Esophagus squamous epithelium (tissue), 5 donors: Measurements from ENCODE around the gene DNAJA2. TPM values are rescaled to one million over a fixed set of nuclear protein-coding genes. Genes with fewer than 3 reads are reported as not detected.
"Not testable (repeated sequence)": the region's sequence is repeated elsewhere in the genome, so short reads cannot be mapped to it uniquely, and the experiment has no call there.

Experiments
- DNase-seq: peaks from one replicate; lab custom pipeline; 2025; lab: John Stamatoyannopoulos, UW
- H3K27ac ChIP-seq, 4 donors: fragments of 200-600 bp; sonication (generic); one replicate each; pipeline ENCODE4 v1.5.1; 2016 to 2019; ENCODE audit warnings: mild to moderate bottlenecking in 1 of 4
- H3K27me3 ChIP-seq, 4 donors: fragments of 200-600 bp; sonication (generic); 1 replicate in 3 of 4; 2 replicates in 1 of 4; pipeline versions ENCODE4 v1.5.1 to v1.6.0; 2017 to 2021; ENCODE audit warnings: antibody characterized with exemption in 1 of 4
- H3K36me3 ChIP-seq, 3 donors: fragments of 200-600 bp; sonication (generic); one replicate each; pipeline ENCODE4 v1.5.1; 2016 to 2019
- H3K4me1 ChIP-seq, 3 donors: fragments of 200-600 bp; sonication (generic); one replicate each; pipeline ENCODE4 v1.5.1; 2017 to 2019
- H3K4me3 ChIP-seq, 4 donors: fragments of 200-600 bp; sonication (generic); 1 replicate in 3 of 4; 2 replicates in 1 of 4; pipeline ENCODE4 v1.5.1; 2016 to 2019; ENCODE audit warnings: mild to moderate bottlenecking in 2 of 4, moderate library complexity in 1 of 4
- H3K9me3 ChIP-seq, 3 donors: fragments of 200-600 bp; sonication (generic); one replicate each; pipeline ENCODE4 v1.5.1; 2016 to 2019
- CTCF ChIP-seq, 6 experiments: fragments of 450-650 bp in 4 of 6; fragments of 200-600 bp in 2 of 6; sonication (generic) in 2 of 6; IDR thresholded peaks; one replicate each; pipeline ENCODE4 v1.5.1; 2016 to 2019; ENCODE audit warnings: antibody characterized with exemption in 6 of 6, mild to moderate bottlenecking in 4 of 6, moderate library complexity in 4 of 6
- POLR2A ChIP-seq, 4 donors: fragments of 450-650 bp; IDR thresholded peaks; one replicate each; pipeline ENCODE4 v1.6.1; 2017; ENCODE audit warnings: antibody characterized with exemption in 4 of 4, mild to moderate bottlenecking in 4 of 4, moderate library complexity in 3 of 4
- WGBS, 2 donors: methylation state at CpG; one replicate each; pipeline ENCODE4 v1.1.5; 2018; 5-methylcytosine and 5-hydroxymethylcytosine counted together
- intact Hi-C: fragments of 100-400 bp; cut with DNase I; formaldehyde crosslinking; loops from one replicate; pipeline ENCODE4 v1.15.0; 2022
- total RNA-seq, 4 donors: library from RNA; depleted of rRNA; stranded (reverse); fragments of >200 nt; gene quantifications; one replicate each; pipeline ENCODE4 v1.1.0, GENCODE V29; 2016
- donor health status: DM: yes; HTN: yes; CAD: no.

The DNAJA2 gene
- total RNA-seq, 4 donors from 2014 or later, result 39.0 to 69.7 (median 58.2) TPM

GRCh38 chr16:46948548-46949166, 24.8 kb downstream of the DNAJA2 start:
- 49 to 65% methylated on average over 3 to 4 of the region's 4 CpGs for WGBS, 2 donors
- H3K4me3 ChIP-seq, result no peak overlapping the region
- H3K27ac ChIP-seq, result no peak overlapping the region
- DNase-seq, result no peak
- H3K36me3 ChIP-seq, result no peaks in the 10 kb centered on the region
- no peaks in the 10 kb centered on the region for H3K27me3 ChIP-seq
- no peaks in the 10 kb centered on the region for H3K9me3 ChIP-seq
- no peak for TF ChIP-seq POLR2A (IDR thresholded peaks at IDR 0.05)
- peaks cover 0 to 4% (median 0%) of the 10 kb centered on the region in 3 donors for H3K4me1 ChIP-seq
- intact Hi-C loops, result no loop called here

- Histone ChIP-seq H3K9me3 (no peaks in the 10 kb centered on the region), H3K27me3 (no peaks in the 10 kb centered on the region), H3K4me3 (no peak overlapping the region), H3K36me3 (no peaks in the 10 kb centered on the region), H3K4me1 (peaks cover 0 to 4% (median 0%) of the 10 kb centered on the region in 3 donors), H3K27ac (no peak overlapping the region)
- intact Hi-C loops, result no loop called here
- 92 to 94% methylated on average over 7 of the region's 7 CpGs for WGBS, 2 donors
- DNase-seq, result no peak
- TF ChIP-seq POLR2A (IDR thresholded peaks at IDR 0.05) (no peak), CTCF (IDR thresholded peaks at IDR 0.05) (peak in 5 of 6 experiments; percentile 25 to 53 (median 40))
Measured at GRCh38 chr16:46947900-46948547, 25.4 kb downstream of the DNAJA2 start.

- H3K9me3 ChIP-seq, H3K36me3 ChIP-seq, DNase-seq, H3K4me1 ChIP-seq, intact Hi-C loops, H3K27me3 ChIP-seq, H3K4me3 ChIP-seq, H3K27ac ChIP-seq: not testable (repeated sequence)
- 82 to 91% methylated on average over 7 to 8 of the region's 8 CpGs for whole genome bisulfite sequencing, 2 donors
Measured at GRCh38 chr16:46944713-46945112, 28.8 kb downstream of the DNAJA2 start.

- no peaks in the 10 kb centered on the region for H3K9me3 ChIP-seq
- no peaks in the 10 kb centered on the region for H3K36me3 ChIP-seq
- H3K27ac ChIP-seq, result no peak overlapping the region
- H3K4me1 ChIP-seq, result no peaks in the 10 kb centered on the region
- no peak for TF ChIP-seq POLR2A (IDR thresholded peaks at IDR 0.05)
- no peak for TF ChIP-seq CTCF (IDR thresholded peaks at IDR 0.05)
- DNase-seq, result no peak
- H3K27me3 ChIP-seq, result no peaks in the 10 kb centered on the region
- intact Hi-C loops, result no loop called here
- no peak overlapping the region for H3K4me3 ChIP-seq
Measured at GRCh38 chr16:46937536-46937935, 35.9 kb downstream of the DNAJA2 start.

- Histone ChIP-seq H3K27ac (no peak overlapping the region), H3K4me3 (no peak overlapping the region), H3K27me3 (no peaks in the 10 kb centered on the region), H3K4me1 (peaks cover 0 to 9% (median 0%) of the 10 kb centered on the region in 3 donors), H3K36me3 (peaks cover 0 to 39% (median 0%) of the 10 kb centered on the region in 3 donors), H3K9me3 (no peaks in the 10 kb centered on the region)
- intact Hi-C loops, result no loop called here
- 49 to 71% methylated on average over 6 of the region's 7 CpGs for WGBS, 2 donors
- DNase-seq, result no peak
- TF ChIP-seq CTCF (IDR thresholded peaks at IDR 0.05) (no peak), POLR2A (IDR thresholded peaks at IDR 0.05) (no peak)
Measured at GRCh38 chr16:46932802-46933201, 40.7 kb downstream of the DNAJA2 start.

GRCh38 chr16:46930861-46931260, 42.6 kb downstream of the DNAJA2 start:
- Histone ChIP-seq H3K4me3 (no peak overlapping the region), H3K27me3 (no peaks in the 10 kb centered on the region), H3K27ac (no peak overlapping the region), H3K4me1 (peaks cover 0 to 9% (median 0%) of the 10 kb centered on the region in 3 donors), H3K36me3 (peaks cover 0 to 58% (median 0%) of the 10 kb centered on the region in 3 donors), H3K9me3 (no peaks in the 10 kb centered on the region)
- 80% methylated on average over 8 of the region's 8 CpGs for WGBS, 2 donors
- intact Hi-C loops, result no loop called here
- no peak for DNase-seq
- TF ChIP-seq CTCF (IDR thresholded peaks at IDR 0.05) (no peak), POLR2A (IDR thresholded peaks at IDR 0.05) (no peak)
